Subcutaneous abdominal adipose tissue (tissue), 5 donors: ENCODE measurements around the gene KRTAP5-1.
"Not testable (repeated sequence)": the region's sequence is repeated elsewhere in the genome, so short reads cannot be mapped to it uniquely, and the experiment has no call there.

Source experiments
- H3K27ac ChIP-seq: one replicate; pipeline ENCODE4 v1.7.0; 2013; ENCODE audit warnings: low read depth, mild to moderate bottlenecking, inconsistent platforms, low read length, moderate library complexity
- H3K27me3 ChIP-seq, 5 donors: one replicate each; pipeline ENCODE4 v1.7.0; 2013; ENCODE audit warnings: low read length in 5 of 5, inconsistent platforms in 1 of 5; ENCODE audit not compliant: control insufficient read depth in 5 of 5, insufficient read depth in 4 of 5
- H3K36me3 ChIP-seq, 5 donors: one replicate each; pipeline ENCODE4 v1.7.0; 2013; ENCODE audit warnings: low read length in 5 of 5; ENCODE audit not compliant: control insufficient read depth in 5 of 5, insufficient read depth in 5 of 5
- H3K4me1 ChIP-seq, 5 donors: one replicate each; pipeline ENCODE4 v1.7.0; 2013; ENCODE audit warnings: low read length in 5 of 5, mild to moderate bottlenecking in 3 of 5, moderate library complexity in 1 of 5; ENCODE audit not compliant: control insufficient read depth in 5 of 5, insufficient read depth in 5 of 5
- H3K4me3 ChIP-seq, 5 donors: one replicate each; pipeline ENCODE4 v1.7.0; 2013; ENCODE audit warnings: low read length in 5 of 5, low read depth in 1 of 5
- H3K9ac ChIP-seq, 5 donors: one replicate each; pipeline ENCODE4 v1.7.0; 2013; ENCODE audit warnings: low read length in 5 of 5, mild to moderate bottlenecking in 4 of 5, moderate library complexity in 3 of 5
- H3K9me3 ChIP-seq, 5 donors: one replicate each; pipeline ENCODE4 v1.7.0; 2013; ENCODE audit warnings: low read length in 5 of 5; ENCODE audit not compliant: control insufficient read depth in 5 of 5
- donor health status: healthy.
- donor health status: healthy.
- donor health status: healthy.
- donor health status: healthy.
- donor health status: healthy.

The KRTAP5-1 gene

DNA sequence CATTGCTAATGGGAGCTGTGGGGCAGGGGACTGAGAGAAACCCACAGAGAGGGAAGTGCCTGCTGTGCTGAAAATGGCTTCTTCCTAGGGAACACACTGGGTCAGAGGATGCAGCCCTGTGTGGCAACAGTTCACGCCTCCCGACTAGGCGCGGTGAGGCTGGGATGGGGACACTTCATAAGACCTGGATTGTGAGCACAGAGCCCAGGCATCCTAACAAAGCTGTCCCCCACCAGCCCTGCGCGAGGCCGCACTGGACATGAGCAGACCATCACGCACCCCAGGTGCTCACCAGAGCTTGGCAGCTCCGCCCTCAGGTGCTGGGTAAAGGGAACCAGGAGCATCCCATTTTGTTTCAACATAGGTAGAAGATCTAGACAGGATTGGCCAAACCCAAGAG lies 38.6 kb upstream of the KRTAP5-1 start:
- H3K4me1 ChIP-seq: peaks cover 0 to 1% (median 0%) of the 10 kb centered on the region in 5 donors
- H3K9ac ChIP-seq: no peak overlapping the region
- no peaks in the 10 kb centered on the region for H3K36me3 ChIP-seq
- H3K9me3 ChIP-seq: no peaks in the 10 kb centered on the region
- no peak overlapping the region for H3K27ac ChIP-seq
- H3K4me3 ChIP-seq: no peak overlapping the region
- H3K27me3 ChIP-seq: peaks cover 0 to 9% (median 6%) of the 10 kb centered on the region in 5 donors

DNA sequence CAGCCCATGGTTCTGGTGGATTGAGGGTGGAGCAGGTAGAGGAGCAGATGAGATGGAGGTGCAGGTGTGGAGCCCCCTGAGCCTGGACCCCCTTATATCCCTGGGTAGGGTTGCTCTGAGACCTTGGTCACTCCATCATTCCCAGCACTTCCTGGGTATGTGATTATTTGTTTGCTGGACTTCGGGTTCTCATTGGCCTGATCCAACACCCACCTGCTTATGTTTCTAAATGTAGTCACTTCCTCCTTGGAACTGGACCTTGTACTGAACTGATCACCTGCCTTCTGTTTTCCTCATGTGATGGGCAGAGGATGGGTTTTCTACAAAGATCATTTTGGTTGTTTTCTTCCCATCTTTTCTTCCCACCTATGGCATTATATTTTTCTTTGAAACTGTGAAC lies 37.0 kb upstream of the KRTAP5-1 start, which contains the start of gene KRTAP5-4:
Gene KRTAP5-4, minus strand, starts transcription at position 53 of the 400 bp plus-strand sequence. Its CDS starts 45 bp downstream, at position 8.
- H3K27me3 ChIP-seq: peaks cover 0 to 4% (median 0%) of the 10 kb centered on the region in 5 donors

DNA sequence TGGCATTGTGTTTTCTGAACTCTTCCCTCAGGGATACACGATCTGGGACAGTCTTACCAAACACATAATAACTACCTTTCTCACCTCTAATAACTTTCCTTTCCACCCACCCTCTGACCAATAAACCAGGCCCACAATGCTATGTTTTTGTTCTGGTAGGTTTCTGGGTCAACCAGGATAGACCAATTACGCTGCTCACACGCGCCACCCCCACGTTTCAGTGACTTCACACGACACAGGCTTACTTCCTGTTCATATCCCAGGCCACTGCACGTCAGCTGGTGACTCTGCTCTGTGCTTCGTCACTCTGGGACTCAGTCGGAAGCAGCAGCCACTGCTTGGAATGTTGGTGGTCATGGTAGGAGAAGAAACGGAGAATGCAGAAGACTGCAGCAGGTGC lies 34.4 kb upstream of the KRTAP5-1 start:
- H3K27ac ChIP-seq: no peak overlapping the region
- no peak overlapping the region for H3K9ac ChIP-seq
- H3K9me3 ChIP-seq: no peaks in the 10 kb centered on the region
- H3K27me3 ChIP-seq: peaks cover 0 to 17% (median 3%) of the 10 kb centered on the region in 5 donors
- no peak overlapping the region for H3K4me3 ChIP-seq
- no peaks in the 10 kb centered on the region for H3K36me3 ChIP-seq
- H3K4me1 ChIP-seq: no peaks in the 10 kb centered on the region

More for the DNA sequence above, 37.0 kb upstream of the KRTAP5-1 start, which contains the start of gene KRTAP5-4:
- Histone ChIP-seq H3K9me3 (no peaks in the 10 kb centered on the region), H3K36me3 (no peaks in the 10 kb centered on the region), H3K4me1 (no peaks in the 10 kb centered on the region), H3K27ac (no peak within 1 kb of the TSS), H3K4me3 (no peak within 1 kb of the TSS), H3K9ac (no peak within 1 kb of the TSS)

DNA sequence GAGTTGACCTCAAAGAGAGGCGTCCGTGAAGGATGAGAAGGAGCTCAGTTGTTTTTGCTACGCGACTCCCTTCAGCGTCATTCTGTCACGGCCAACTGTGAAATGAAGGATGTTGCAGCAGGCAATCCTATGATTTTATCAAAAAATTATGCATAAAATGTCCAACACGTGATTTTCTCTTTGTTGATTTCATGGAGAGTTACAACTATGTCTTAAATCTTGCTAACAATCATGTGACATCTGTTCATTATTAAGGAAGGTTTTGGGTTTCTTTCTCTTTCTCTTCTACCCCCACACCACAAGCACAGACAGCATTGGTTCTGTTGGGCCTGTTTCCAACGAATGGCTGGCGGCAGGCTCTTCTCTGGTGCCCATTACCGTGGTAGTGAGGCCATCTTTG lies 33.1 kb upstream of the KRTAP5-1 start:
- H3K27me3 ChIP-seq: peaks cover 0 to 17% (median 3%) of the 10 kb centered on the region in 5 donors
- no peak overlapping the region for H3K4me3 ChIP-seq
- H3K9me3 ChIP-seq: no peaks in the 10 kb centered on the region
- no peaks in the 10 kb centered on the region for H3K36me3 ChIP-seq
- no peak overlapping the region for H3K9ac ChIP-seq
- H3K4me1 ChIP-seq: no peaks in the 10 kb centered on the region
- no peak overlapping the region for H3K27ac ChIP-seq

DNA sequence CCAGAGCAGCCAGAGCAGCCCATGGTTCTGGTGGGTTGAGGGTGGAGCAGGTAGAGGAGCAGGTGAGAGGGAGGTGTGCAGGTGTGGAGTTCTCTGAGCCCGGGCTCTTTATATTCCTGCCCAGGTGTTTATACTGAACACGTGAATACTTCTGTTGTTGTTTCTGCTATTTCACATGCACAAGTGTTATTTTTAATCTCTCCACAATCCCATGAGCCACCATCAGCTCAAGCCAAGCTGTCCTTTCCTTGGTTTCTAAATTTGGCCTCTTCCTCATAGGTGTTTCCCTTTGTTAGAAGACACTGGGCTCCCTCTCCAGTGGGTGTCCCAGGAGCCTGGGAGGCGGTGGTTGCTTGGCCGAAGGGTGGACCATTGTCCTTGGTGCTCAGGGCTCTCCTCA lies 23.3 kb upstream of the KRTAP5-1 start, which contains the start of gene KRTAP5-3:
Gene KRTAP5-3, minus strand, starts transcription at position 101 of the 400 bp plus-strand sequence. Its CDS starts 78 bp downstream, at position 23.
- no peak within 1 kb of the TSS for H3K27ac ChIP-seq
- H3K9ac ChIP-seq: no peak within 1 kb of the TSS
- H3K9me3 ChIP-seq: no peaks in the 10 kb centered on the region
- H3K27me3 ChIP-seq: peaks cover 0 to 19% (median 15%) of the 10 kb centered on the region in 5 donors
- no peaks in the 10 kb centered on the region for H3K36me3 ChIP-seq
- no peak within 1 kb of the TSS for H3K4me3 ChIP-seq
- H3K4me1 ChIP-seq: no peaks in the 10 kb centered on the region

DNA sequence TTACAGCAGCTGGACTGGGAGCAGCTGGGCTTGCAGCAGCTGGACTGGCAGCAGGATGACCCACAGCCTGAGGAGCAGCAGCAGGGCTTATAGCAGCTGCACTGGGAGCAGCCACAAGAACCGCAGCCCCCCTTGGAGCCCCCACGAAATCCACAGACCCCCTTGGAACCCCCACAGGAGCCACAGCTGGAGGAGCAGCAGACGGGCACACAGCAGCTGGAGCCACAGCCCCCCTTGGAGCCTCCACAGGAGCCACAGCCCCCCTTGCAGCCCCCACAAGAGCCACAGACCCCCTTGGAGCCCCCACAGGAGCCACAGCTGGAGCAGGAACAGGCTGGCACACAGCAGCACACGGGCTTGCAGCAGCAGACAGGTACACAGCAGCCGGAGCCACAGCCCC lies 22.8 kb upstream of the KRTAP5-1 start:
- H3K9ac ChIP-seq, H3K4me1 ChIP-seq, H3K9me3 ChIP-seq, H3K4me3 ChIP-seq, H3K27ac ChIP-seq, H3K36me3 ChIP-seq: not testable (repeated sequence)
- H3K27me3 ChIP-seq: peaks cover 0 to 19% (median 15%) of the 10 kb centered on the region in 5 donors

DNA sequence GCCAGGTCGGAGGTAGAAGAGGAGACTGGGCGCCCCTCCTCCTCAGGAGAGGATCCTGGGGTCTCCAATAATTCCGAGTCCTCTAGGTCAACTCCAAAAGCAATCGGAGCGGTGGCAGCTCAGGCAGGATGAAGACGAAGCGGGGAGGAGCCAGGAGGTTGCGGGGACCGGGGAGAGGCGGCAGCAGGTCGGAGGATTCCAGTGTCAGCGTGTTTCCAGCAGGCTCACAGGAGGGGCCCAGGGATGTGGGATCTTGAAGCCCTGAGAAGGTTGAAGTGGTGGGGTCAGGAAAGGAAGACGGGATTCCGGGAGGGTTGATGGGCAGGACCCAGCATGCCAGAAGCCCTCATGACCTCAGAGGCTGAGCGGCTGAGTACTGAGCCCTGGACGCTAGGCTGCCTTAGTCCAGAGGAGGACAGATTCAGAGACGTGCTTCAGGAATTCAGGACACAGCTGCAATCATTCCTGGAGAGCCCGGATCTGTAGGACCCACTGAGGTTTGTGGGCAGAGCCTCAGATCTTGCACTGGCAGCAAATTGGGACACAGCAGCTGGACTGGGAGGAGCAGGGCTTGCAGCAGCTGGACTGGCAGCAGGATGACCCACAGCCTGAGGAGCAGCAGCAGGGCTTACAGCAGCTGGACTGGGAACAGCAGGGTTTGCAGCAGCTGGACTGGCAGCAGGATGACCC lies 22.2 kb upstream of the KRTAP5-1 start:
- H3K9ac ChIP-seq: not testable (repeated sequence)

DNA sequence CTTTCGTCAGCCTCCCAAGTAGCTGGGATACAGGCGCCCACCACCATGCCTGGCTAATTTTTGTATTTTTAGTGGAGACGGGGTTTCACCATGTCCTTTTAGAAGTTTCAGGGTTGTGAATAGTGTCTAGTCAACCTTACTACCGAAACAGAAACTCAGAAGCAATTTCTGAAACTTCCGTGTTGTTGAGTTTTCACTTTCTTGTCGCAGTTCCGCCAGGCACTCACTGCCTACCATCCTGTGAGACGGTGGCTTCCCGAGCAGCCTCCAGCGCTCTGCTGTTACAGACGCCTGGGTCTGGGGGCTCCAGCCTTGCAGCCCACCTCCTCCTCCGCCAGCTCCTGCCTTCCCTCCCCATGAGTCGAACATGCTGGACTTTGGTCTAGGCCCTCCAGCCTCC lies 20.8 kb upstream of the KRTAP5-1 start:
- H3K4me3 ChIP-seq, H3K9me3 ChIP-seq, H3K27ac ChIP-seq, H3K9ac ChIP-seq, H3K36me3 ChIP-seq, H3K4me1 ChIP-seq: not testable (repeated sequence)
- H3K27me3 ChIP-seq: peaks cover 0 to 19% (median 14%) of the 10 kb centered on the region in 5 donors

More for the DNA sequence above, 22.2 kb upstream of the KRTAP5-1 start:
- not testable (repeated sequence) for H3K4me3 ChIP-seq, H3K9me3 ChIP-seq, H3K4me1 ChIP-seq, H3K27ac ChIP-seq, H3K36me3 ChIP-seq
- peaks cover 0 to 19% (median 15%) of the 10 kb centered on the region in 5 donors for H3K27me3 ChIP-seq

DNA sequence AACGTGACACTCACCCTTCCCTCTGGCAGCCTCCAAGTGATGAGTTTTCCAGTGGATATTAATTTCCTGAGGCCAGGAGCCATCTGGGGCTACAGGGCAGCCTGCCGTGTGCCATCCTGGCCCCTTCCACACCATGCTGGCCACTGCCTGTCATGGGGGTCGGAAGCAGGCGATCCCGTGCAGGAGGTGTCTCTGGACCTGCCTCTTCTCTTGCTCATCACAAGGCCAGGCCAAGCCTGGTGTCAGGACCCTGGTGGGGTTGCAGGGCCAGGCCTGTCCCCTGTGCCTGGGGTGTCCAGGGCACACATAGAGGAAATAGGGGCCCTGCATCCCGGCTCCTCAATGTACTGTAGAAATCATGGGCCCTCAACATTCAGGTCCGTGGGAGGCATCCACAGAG lies 19.6 kb upstream of the KRTAP5-1 start:
- Histone ChIP-seq H3K27me3 (peaks cover 0 to 19% (median 14%) of the 10 kb centered on the region in 5 donors), H3K4me3 (no peak overlapping the region), H3K36me3 (no peaks in the 10 kb centered on the region)

DNA sequence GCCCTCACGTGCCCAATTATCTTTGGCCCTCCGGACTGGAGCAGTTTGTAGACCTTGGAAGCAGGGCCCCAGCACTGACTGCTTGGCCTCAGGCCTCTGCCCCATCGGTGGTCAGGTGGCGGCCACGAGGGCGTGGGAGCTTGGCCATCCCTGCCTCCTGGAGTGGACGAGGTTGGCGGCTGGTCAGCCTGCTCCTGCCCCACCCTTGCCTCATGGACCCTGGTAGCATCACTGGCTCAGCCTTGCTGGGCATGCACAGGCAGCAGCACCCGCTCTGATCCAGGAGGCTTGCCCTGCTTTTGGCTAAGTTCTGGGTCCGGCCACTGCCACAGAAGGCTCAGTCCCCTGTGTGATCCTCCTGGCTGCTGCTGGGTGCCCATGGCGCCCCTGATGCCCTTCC lies 19.1 kb upstream of the KRTAP5-1 start:
- H3K4me1 ChIP-seq: no peaks in the 10 kb centered on the region
- peaks cover 0 to 19% (median 14%) of the 10 kb centered on the region in 5 donors for H3K27me3 ChIP-seq
- H3K4me3 ChIP-seq: no peak overlapping the region
- no peak overlapping the region for H3K9ac ChIP-seq
- H3K9me3 ChIP-seq: no peaks in the 10 kb centered on the region
- no peaks in the 10 kb centered on the region for H3K36me3 ChIP-seq
- no peak overlapping the region for H3K27ac ChIP-seq

More for the DNA sequence above, 19.6 kb upstream of the KRTAP5-1 start:
- Histone ChIP-seq H3K9me3 (no peaks in the 10 kb centered on the region), H3K27ac (no peak overlapping the region), H3K9ac (no peak overlapping the region), H3K4me1 (no peaks in the 10 kb centered on the region)
